ENCODE measurements around the gene GRB10.
"Not testable (repeated sequence)": the region's sequence is repeated elsewhere in the genome, so short reads cannot be mapped to it uniquely, and the experiment has no call there.

Gene GRB10

GRCh38 chr7:50565977-50566376, 216.7 kb downstream of the GRB10 start:
- no peak for DNase-seq

GRCh38 chr7:50565559-50565916, 217.2 kb downstream of the GRB10 start:
- no peak for DNase-seq

- DNase-seq, result no peak
Measured at GRCh38 chr7:50564640-50565558, 217.8 kb downstream of the GRB10 start, which contains the start of gene DDC. Gene DDC, minus strand, starts transcription at chr7:50565405. Its CDS starts 21,320 bp downstream, at chr7:50544085.

GRCh38 chr7:50564171-50564570, 218.5 kb downstream of the GRB10 start:
- DNase-seq, result no peak

- no peak for DNase-seq
Measured at GRCh38 chr7:50562136-50562535, 220.6 kb downstream of the GRB10 start.

- DNase-seq, result no peak
Measured at GRCh38 chr7:50560865-50561351, 221.8 kb downstream of the GRB10 start.

- no peak for DNase-seq
Measured at GRCh38 chr7:50559881-50560280, 222.8 kb downstream of the GRB10 start.

- DNase-seq, result no peak
Measured at GRCh38 chr7:50558294-50559053, 224.2 kb downstream of the GRB10 start.

GRCh38 chr7:50557099-50557498, 225.6 kb downstream of the GRB10 start:
- no peak for DNase-seq

- DNase-seq, result no peak
Measured at GRCh38 chr7:50556247-50556991, 226.3 kb downstream of the GRB10 start.

- no peak for DNase-seq
Measured at GRCh38 chr7:50555594-50556140, 227.0 kb downstream of the GRB10 start.

- no peak for DNase-seq
Measured at GRCh38 chr7:50554431-50555322, 228.0 kb downstream of the GRB10 start.

- no peak for DNase-seq
Measured at GRCh38 chr7:50553973-50554372, 228.7 kb downstream of the GRB10 start.

GRCh38 chr7:50552921-50553320, 229.8 kb downstream of the GRB10 start:
- no peak for DNase-seq

GRCh38 chr7:50552139-50552538, 230.6 kb downstream of the GRB10 start:
- DNase-seq, result no peak

GRCh38 chr7:50545613-50546012, 237.1 kb downstream of the GRB10 start:
- DNase-seq, result not testable (repeated sequence)

- no peak for DNase-seq
Measured at GRCh38 chr7:50544992-50545391, 237.7 kb downstream of the GRB10 start.

GRCh38 chr7:50543776-50544442, 238.8 kb downstream of the GRB10 start:
- no peak for DNase-seq

- DNase-seq, result no peak
Measured at GRCh38 chr7:50542132-50542531, 240.6 kb downstream of the GRB10 start.

- no peak for DNase-seq
Measured at GRCh38 chr7:50540785-50541579, 241.7 kb downstream of the GRB10 start.
